KBM-7 (cell line): ENCODE measurements around the gene SPATA20.

Experiments used
- DNase-seq: peaks from one replicate; pipeline ENCODE4 v3.0.0-alpha.2; 2015
- in situ Hi-C: fragments of 300-500 bp; cut with MboI; formaldehyde crosslinking; loops from 2 replicates; pipeline ENCODE4 v1.14.3; 2020; ENCODE audit warnings: low sequenced_read_pairs, low pct_unique_long_range_greater_than_20kb, mixed read lengths

SPATA20 gene

GRCh38 chr17:50518384-50519023 is 28.5 kb upstream of the SPATA20 start:
- no peak for DNase-seq
- in situ Hi-C loops = no loop called here

GRCh38 chr17:50519141-50519834 is 27.7 kb upstream of the SPATA20 start:
- in situ Hi-C loops = no loop called here
- DNase-seq = no peak

- in situ Hi-C loops = no loop called here
- DNase-seq = no peak
Measured at GRCh38 chr17:50520483-50520882, 26.5 kb upstream of the SPATA20 start.

- in situ Hi-C loops = no loop called here
Measured at GRCh38 chr17:50521514-50521913, 25.5 kb upstream of the SPATA20 start.

GRCh38 chr17:50522766-50523165 is 24.2 kb upstream of the SPATA20 start:
- in situ Hi-C loops = no loop called here
- DNase-seq = no peak

More at GRCh38 chr17:50521514-50521913, 25.5 kb upstream of the SPATA20 start:
- DNase-seq = no peak

- DNase-seq = no peak
- in situ Hi-C loops = no loop called here
Measured at GRCh38 chr17:50523208-50523607, 23.8 kb upstream of the SPATA20 start.

GRCh38 chr17:50524838-50525237 is 22.1 kb upstream of the SPATA20 start:
- in situ Hi-C loops = no loop called here

GRCh38 chr17:50527155-50527762 is 19.7 kb upstream of the SPATA20 start:
- peak; percentile 85 for DNase-seq
- in situ Hi-C loops = no loop called here

More at GRCh38 chr17:50524838-50525237, 22.1 kb upstream of the SPATA20 start:
- no peak for DNase-seq

- in situ Hi-C loops = no loop called here
- no peak for DNase-seq
Measured at GRCh38 chr17:50527949-50528474, 19.0 kb upstream of the SPATA20 start.

GRCh38 chr17:50529849-50530248 is 17.1 kb upstream of the SPATA20 start:
- no peak for DNase-seq
- in situ Hi-C loops = no loop called here

GRCh38 chr17:50531428-50532025 is 15.4 kb upstream of the SPATA20 start:
- in situ Hi-C loops = no loop called here
- no peak for DNase-seq

GRCh38 chr17:50532452-50533024 is 14.4 kb upstream of the SPATA20 start, which contains the start of gene EPN3:
TSS of gene EPN3 (plus strand) at chr17:50532735. CDS start at chr17:50536557, 3,822 bp downstream.
- in situ Hi-C loops = no loop called here
- DNase-seq = no peak

- no peak for DNase-seq
- in situ Hi-C loops = no loop called here
Measured at GRCh38 chr17:50533185-50533584, 13.8 kb upstream of the SPATA20 start.

GRCh38 chr17:50533720-50534148 is 13.2 kb upstream of the SPATA20 start:
- in situ Hi-C loops = no loop called here
- no peak for DNase-seq

- DNase-seq = no peak
- in situ Hi-C loops = no loop called here
Measured at GRCh38 chr17:50534222-50534978, 12.6 kb upstream of the SPATA20 start.

- in situ Hi-C loops = no loop called here
- no peak for DNase-seq
Measured at GRCh38 chr17:50534979-50535326, 12.0 kb upstream of the SPATA20 start.

GRCh38 chr17:50535407-50535806 is 11.6 kb upstream of the SPATA20 start:
- no peak for DNase-seq
- in situ Hi-C loops = no loop called here

GRCh38 chr17:50536683-50537646 is 10.0 kb upstream of the SPATA20 start:
- DNase-seq = no peak
- in situ Hi-C loops = no loop called here
